GM21619 (cell line): Measurements from ENCODE around the gene MOG.

ENCODE experiments used
- ATAC-seq: cut with Tn5 transposase; IDR thresholded peaks from one replicate; pipeline ENCODE4 v1.9.1; 2021; ENCODE audit not compliant: unreplicated experiment

MOG gene

GRCh38 chr6:29675561-29675960, 18.7 kb downstream of the MOG start:
- no peak for ATAC-seq

GRCh38 chr6:29676981-29677601, 20.2 kb downstream of the MOG start:
- ATAC-seq: no peak

- ATAC-seq: no peak
These were observed 21.2 kb downstream of the MOG start for GRCh38 chr6:29678114-29678513.

GRCh38 chr6:29679962-29680361, 23.1 kb downstream of the MOG start:
- ATAC-seq: no peak

- no peak for ATAC-seq
These were observed 23.5 kb downstream of the MOG start for GRCh38 chr6:29680416-29680815.

- no peak for ATAC-seq
These were observed 24.0 kb downstream of the MOG start, which contains the start of gene ZFP57 for GRCh38 chr6:29680904-29681303. TSS of gene ZFP57 (minus strand) at chr6:29681152. CDS start at chr6:29677003, 4,149 bp downstream.

- ATAC-seq: no peak
These were observed 24.9 kb downstream of the MOG start for GRCh38 chr6:29681811-29682210.

GRCh38 chr6:29685718-29686326, 28.9 kb downstream of the MOG start:
- ATAC-seq: no peak

GRCh38 chr6:29694637-29695036, 37.7 kb downstream of the MOG start:
- ATAC-seq: no peak

- ATAC-seq: no peak
These were observed 39.5 kb downstream of the MOG start for GRCh38 chr6:29696147-29697125.

GRCh38 chr6:29702519-29703103, 45.7 kb downstream of the MOG start:
- ATAC-seq: no peak

- ATAC-seq: no peak
These were observed 48.7 kb downstream of the MOG start for GRCh38 chr6:29705389-29706231.

GRCh38 chr6:29708432-29709179, 51.7 kb downstream of the MOG start:
- no peak for ATAC-seq

- ATAC-seq: no peak
These were observed 52.3 kb downstream of the MOG start for GRCh38 chr6:29709188-29709587.

GRCh38 chr6:29710281-29710941, 53.5 kb downstream of the MOG start:
- ATAC-seq: no peak

- no peak for ATAC-seq
These were observed 64.0 kb downstream of the MOG start for GRCh38 chr6:29720863-29721262.
